H9 (cell line): ENCODE results near the gene PIGS. TPM values are rescaled to one million over a fixed set of nuclear protein-coding genes. Genes with fewer than 3 reads are reported as not detected.

ENCODE experiments used
- DNase-seq: peaks from one replicate; pipeline ENCODE4 v3.0.0-alpha.2; 2017
- H2AFZ ChIP-seq: one replicate; pipeline ENCODE4 v1.6.1; 2013; ENCODE audit warnings: mild to moderate bottlenecking, low read length, control low read depth, moderate library complexity
- H2AK5ac ChIP-seq: 2 replicates; pipeline ENCODE4 v1.6.1; 2013; ENCODE audit warnings: low read length, control low read depth, mixed read lengths; ENCODE audit not compliant: insufficient read length
- H2BK120ac ChIP-seq: one replicate; pipeline ENCODE4 v1.6.1; 2013; ENCODE audit warnings: low read depth, mild to moderate bottlenecking, low read length, control low read depth, inconsistent platforms; ENCODE audit not compliant: poor library complexity, severe bottlenecking
- H2BK12ac ChIP-seq: 2 replicates; pipeline ENCODE4 v1.6.1; 2013; ENCODE audit warnings: low read length, control low read depth, mixed read lengths, low read depth; ENCODE audit not compliant: insufficient read length
- H2BK15ac ChIP-seq: 2 replicates; pipeline ENCODE4 v1.6.1; 2013; ENCODE audit warnings: low read depth, low read length, control low read depth
- H2BK20ac ChIP-seq: one replicate; pipeline ENCODE4 v1.6.1; 2013; ENCODE audit warnings: low read depth, mild to moderate bottlenecking, low read length, control low read depth, inconsistent platforms; ENCODE audit not compliant: poor library complexity, severe bottlenecking
- H2BK5ac ChIP-seq: 2 replicates; pipeline ENCODE4 v1.6.1; 2013; ENCODE audit warnings: low read length, control low read depth, mixed read lengths; ENCODE audit not compliant: insufficient read length
- H3K14ac ChIP-seq: 2 replicates; pipeline ENCODE4 v1.6.1; 2013; ENCODE audit warnings: low read length, control low read depth; ENCODE audit not compliant: insufficient read depth
- H3K18ac ChIP-seq: 2 replicates; pipeline ENCODE4 v1.6.1; 2013; ENCODE audit warnings: low read depth, mild to moderate bottlenecking, mixed read lengths, low read length, control low read depth; ENCODE audit not compliant: insufficient read length
- H3K23ac ChIP-seq: 2 replicates; pipeline ENCODE4 v1.6.1; 2013; ENCODE audit warnings: low read length, control low read depth, mixed read lengths, low read depth; ENCODE audit not compliant: insufficient read length
- H3K23me2 ChIP-seq: 2 replicates; pipeline ENCODE4 v1.6.1; 2013; ENCODE audit warnings: low read depth, mild to moderate bottlenecking, mixed read lengths, low read length, control low read depth; ENCODE audit not compliant: insufficient read length, poor library complexity, severe bottlenecking
- H3K27ac ChIP-seq: 2 replicates; pipeline ENCODE4 v1.5.1; 2013; ENCODE audit warnings: low read length, control low read depth, mixed read lengths, low read depth; ENCODE audit not compliant: insufficient read length
- H3K27me3 ChIP-seq: 2 replicates; pipeline ENCODE4 v1.6.1; 2013; ENCODE audit warnings: low read length, control low read depth, inconsistent platforms; ENCODE audit not compliant: insufficient read depth
- H3K4ac ChIP-seq: 2 replicates; pipeline ENCODE4 v1.6.1; 2013; ENCODE audit warnings: low read depth, mild to moderate bottlenecking, control low read depth, inconsistent platforms, low read length, moderate library complexity
- H3K4me1 ChIP-seq: 2 replicates; pipeline ENCODE4 v1.6.1; 2013; ENCODE audit warnings: low read length, control low read depth, inconsistent platforms; ENCODE audit not compliant: insufficient read depth
- H3K4me2 ChIP-seq: 2 replicates; pipeline ENCODE4 v1.6.1; 2013; ENCODE audit warnings: low read length, control low read depth, mixed read lengths; ENCODE audit not compliant: insufficient read length, insufficient read depth
- H3K56ac ChIP-seq: 2 replicates; pipeline ENCODE4 v1.6.1; 2013; ENCODE audit warnings: low read depth, mild to moderate bottlenecking, mixed read lengths, low read length, control low read depth; ENCODE audit not compliant: insufficient read length
- H3K79me1 ChIP-seq: 2 replicates; pipeline ENCODE4 v1.6.1; 2013; ENCODE audit warnings: low read depth, mild to moderate bottlenecking, moderate library complexity, low read length, control low read depth, inconsistent platforms; ENCODE audit not compliant: insufficient read depth, poor library complexity, severe bottlenecking
- H3K79me2 ChIP-seq: 2 replicates; pipeline ENCODE4 v1.6.1; 2013; ENCODE audit warnings: low read length, control low read depth, inconsistent platforms; ENCODE audit not compliant: insufficient read depth
- H3K9ac ChIP-seq: 2 replicates; pipeline ENCODE4 v1.6.1; 2013; ENCODE audit warnings: low read length, control low read depth, mixed read lengths; ENCODE audit not compliant: insufficient read length; ENCODE audit errors: extremely low read depth
- H3K9me3 ChIP-seq: one replicate; pipeline ENCODE4 v1.6.1; 2013; ENCODE audit warnings: low read depth, low read length, inconsistent platforms; ENCODE audit not compliant: control insufficient read depth
- H3T11ph ChIP-seq: one replicate; pipeline ENCODE4 v1.6.1; 2013; ENCODE audit warnings: mild to moderate bottlenecking, low read length, control low read depth, inconsistent platforms
- H4K20me1 ChIP-seq: one replicate; pipeline ENCODE4 v1.6.1; 2013; ENCODE audit not compliant: control insufficient read depth, insufficient read length, insufficient read depth
- H4K5ac ChIP-seq: 2 replicates; pipeline ENCODE4 v1.6.1; 2013; ENCODE audit warnings: low read depth, mild to moderate bottlenecking, mixed read lengths, low read length, control low read depth; ENCODE audit not compliant: insufficient read length
- H4K8ac ChIP-seq: replicated peaks from 2 replicates; pipeline ENCODE4 v1.6.1; 2013; ENCODE audit warnings: low read length, control low read depth, mixed read lengths, low read depth; ENCODE audit not compliant: insufficient read length
- H4K91ac ChIP-seq: 2 replicates; pipeline ENCODE4 v1.6.1; 2013; ENCODE audit warnings: low read depth, mild to moderate bottlenecking, moderate library complexity, mixed read lengths, low read length, control low read depth; ENCODE audit not compliant: insufficient read length
- H3K27ac Mint-ChIP-seq, 3 experiments: 2 replicates in 2 of 3; 3 replicates in 1 of 3; pipeline ENCODE4 v1.8.0; 2020 to 2021; ENCODE audit warnings: mixed read lengths in 3 of 3, mild to moderate bottlenecking in 1 of 3, moderate library complexity in 1 of 3
- H3K27me3 Mint-ChIP-seq: 2 replicates; pipeline ENCODE4 v1.8.0; 2021; ENCODE audit warnings: low read depth, mild to moderate bottlenecking, moderate library complexity, mixed read lengths
- H3K36me3 Mint-ChIP-seq, 3 experiments: 2 replicates in 2 of 3; 3 replicates in 1 of 3; pipeline ENCODE4 v1.8.0; 2020 to 2021; ENCODE audit warnings: low read depth in 3 of 3, mixed read lengths in 3 of 3; ENCODE audit not compliant: insufficient read depth in 1 of 3
- H3K4me1 Mint-ChIP-seq, 2 experiments: 2 replicates each; pipeline ENCODE4 v1.8.0; 2020; ENCODE audit warnings: mixed read lengths in 2 of 2
- H3K4me3 Mint-ChIP-seq, 2 experiments: 2 replicates in 1 of 2; 3 replicates in 1 of 2; pipeline ENCODE4 v1.8.0; 2020 to 2021; ENCODE audit warnings: mild to moderate bottlenecking in 2 of 2, mixed read lengths in 2 of 2, moderate library complexity in 1 of 2
- H3K9me3 Mint-ChIP-seq, 2 experiments: 2 replicates in 1 of 2; 3 replicates in 1 of 2; pipeline ENCODE4 v1.8.0; 2020; ENCODE audit warnings: mild to moderate bottlenecking in 2 of 2, mixed read lengths in 2 of 2, moderate library complexity in 1 of 2
- WGBS: extraction: QIAGEN DNeasy Blood & Tissue Kit; methylation state at CpG from one replicate; pipeline ENCODE4 v1.1.7; 2013; ENCODE audit warnings: missing lambda C conversion rate, low lambda C conversion rate, mixed read lengths; ENCODE audit not compliant: insufficient read length; ENCODE audit errors: extremely low coverage; 5-methylcytosine and 5-hydroxymethylcytosine counted together
- total RNA-seq: library from RNA; stranded (reverse); gene quantifications from 2 replicates; pipeline ENCODE4 v1.2.1, GENCODE V29; 2021
- TF ChIP-seq, protein P1 (sequence below): fragments of 200-600 bp; sonication (generic); conservative IDR thresholded peaks from 3 replicates; pipeline ENCODE4 v1.8.0; 2021; ENCODE audit warnings: antibody characterized with exemption, mild to moderate bottlenecking

The PIGS gene
- total RNA-seq, 1 experiment from 2014 or later, result 45.8 TPM

DNA sequence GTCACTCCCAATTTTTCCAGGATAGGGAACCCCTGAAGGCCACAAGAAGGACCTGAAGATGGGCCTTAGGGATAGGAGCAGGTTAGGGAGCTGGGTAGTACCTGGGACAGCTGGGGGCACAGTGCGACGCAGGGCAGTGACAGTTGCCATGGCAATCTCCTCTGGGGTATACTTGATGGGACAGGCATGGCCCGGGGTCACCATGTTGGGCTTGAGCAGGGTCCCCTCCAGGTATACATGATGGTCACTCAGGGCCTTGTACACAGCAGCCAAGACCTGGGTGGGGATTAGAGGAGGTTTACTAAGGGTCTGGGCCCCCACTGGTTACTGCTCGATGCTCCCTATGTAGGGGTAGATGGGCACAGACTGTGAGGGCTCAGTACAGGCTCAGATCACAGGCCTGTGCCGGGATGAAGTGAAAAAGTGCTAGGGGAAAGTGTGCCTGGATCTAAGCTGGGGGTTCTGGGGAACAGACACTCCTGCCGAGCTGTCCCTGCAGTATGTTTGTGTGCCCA, 2.7 kb upstream of the PIGS start:
- peaks cover 7% of the 10 kb centered on the region for H3K27me3 Mint-ChIP-seq
- no peak for DNase-seq
- no CpG with 5 or more reads among the region's 6 CpGs for WGBS

More for the DNA sequence above, 2.7 kb upstream of the PIGS start:
- Histone ChIP-seq H2AFZ (no peak overlapping the region), H3K9me3 (no peaks in the 10 kb centered on the region), H2BK120ac (no peak overlapping the region), H4K20me1 (peaks cover 2% of the 10 kb centered on the region), H3K23ac (no peak overlapping the region), H2BK15ac (no peak overlapping the region), H3T11ph (no peak overlapping the region), H3K79me1 (no peaks in the 10 kb centered on the region), H3K14ac (no peak overlapping the region), H4K8ac (no peak overlapping the region), H2BK5ac (no peak overlapping the region), H3K56ac (no peak overlapping the region), H2AK5ac (no peak overlapping the region), H3K23me2 (peaks cover 11% of the 10 kb centered on the region), H4K5ac (no peak overlapping the region), H3K9ac (no peak overlapping the region), H3K79me2 (no peaks in the 10 kb centered on the region), H3K4me1 (no peaks in the 10 kb centered on the region), H3K18ac (no peak overlapping the region), H3K4ac (no peak overlapping the region), H2BK20ac (no peak overlapping the region), H3K4me2 (no peak overlapping the region), H3K27ac (no peak overlapping the region), H2BK12ac (no peak overlapping the region), H4K91ac (no peak overlapping the region), H3K27me3 (no peaks in the 10 kb centered on the region)
- TF ChIP-seq, protein P1, sequence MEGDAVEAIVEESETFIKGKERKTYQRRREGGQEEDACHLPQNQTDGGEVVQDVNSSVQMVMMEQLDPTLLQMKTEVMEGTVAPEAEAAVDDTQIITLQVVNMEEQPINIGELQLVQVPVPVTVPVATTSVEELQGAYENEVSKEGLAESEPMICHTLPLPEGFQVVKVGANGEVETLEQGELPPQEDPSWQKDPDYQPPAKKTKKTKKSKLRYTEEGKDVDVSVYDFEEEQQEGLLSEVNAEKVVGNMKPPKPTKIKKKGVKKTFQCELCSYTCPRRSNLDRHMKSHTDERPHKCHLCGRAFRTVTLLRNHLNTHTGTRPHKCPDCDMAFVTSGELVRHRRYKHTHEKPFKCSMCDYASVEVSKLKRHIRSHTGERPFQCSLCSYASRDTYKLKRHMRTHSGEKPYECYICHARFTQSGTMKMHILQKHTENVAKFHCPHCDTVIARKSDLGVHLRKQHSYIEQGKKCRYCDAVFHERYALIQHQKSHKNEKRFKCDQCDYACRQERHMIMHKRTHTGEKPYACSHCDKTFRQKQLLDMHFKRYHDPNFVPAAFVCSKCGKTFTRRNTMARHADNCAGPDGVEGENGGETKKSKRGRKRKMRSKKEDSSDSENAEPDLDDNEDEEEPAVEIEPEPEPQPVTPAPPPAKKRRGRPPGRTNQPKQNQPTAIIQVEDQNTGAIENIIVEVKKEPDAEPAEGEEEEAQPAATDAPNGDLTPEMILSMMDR, result no peak
- Mint-ChIP-seq H3K4me1 (peaks cover 24 to 40% of the 10 kb centered on the region in 2 experiments), H3K36me3 (peaks cover 14 to 40% (median 38%) of the 10 kb centered on the region in 3 experiments; a peak in 6 of 7 replicates), H3K27ac (no peak overlapping the region), H3K4me3 (peak overlapping the region in 1 of 2 experiments; percentile 21; a peak in 1 of 5 replicates), H3K9me3 (no peaks in the 10 kb centered on the region)
